Endothelial cell of umbilical vein (primary cell): ENCODE data around the gene RMND5A.

Experiments
- EZH2 ChIP-seq: IDR thresholded peaks from 2 replicates; pipeline ENCODE4 v1.6.1; 2012; ENCODE audit warnings: borderline replicate concordance, low read depth, mild to moderate bottlenecking, moderate library complexity, low read length, inconsistent platforms; ENCODE audit not compliant: severe bottlenecking
- FOS ChIP-seq: IDR thresholded peaks from 2 replicates; pipeline ENCODE4 v1.6.1; 2011; ENCODE audit warnings: mild to moderate bottlenecking, low read length, moderate library complexity, borderline replicate concordance; ENCODE audit not compliant: insufficient read depth
- GATA2 ChIP-seq: IDR thresholded peaks from 2 replicates; pipeline ENCODE4 v1.7.0; 2011; ENCODE audit warnings: low read depth, mild to moderate bottlenecking, moderate library complexity, mixed read lengths, low read length; ENCODE audit not compliant: insufficient read length, insufficient read depth
- JUN ChIP-seq: IDR thresholded peaks from 2 replicates; pipeline ENCODE4 v1.6.1; 2011; ENCODE audit warnings: borderline replicate concordance, low read depth; ENCODE audit not compliant: insufficient read length, insufficient read depth
- MYC ChIP-seq: IDR thresholded peaks from one replicate; pipeline ENCODE4 v1.6.1; 2011; ENCODE audit warnings: mild to moderate bottlenecking, low read depth, low read length
- POLR2A ChIP-seq: IDR thresholded peaks from 2 replicates; pipeline ENCODE4 v1.6.1; 2012; ENCODE audit warnings: low read depth, mild to moderate bottlenecking, control low read depth, low read length
- POLR2AphosphoS5 ChIP-seq: IDR thresholded peaks from 2 replicates; pipeline ENCODE4 v1.6.1; 2012; ENCODE audit warnings: low read depth, mild to moderate bottlenecking, control low read depth, low read length, moderate library complexity; ENCODE audit not compliant: insufficient read depth
- TF ChIP-seq, protein P1 (sequence below), 2 donors: IDR thresholded peaks; 1 replicate in 1 of 2; 2 replicates in 1 of 2; pipeline ENCODE4 v1.5.1; 2011; ENCODE audit warnings: low read length in 2 of 2, mild to moderate bottlenecking in 2 of 2, moderate library complexity in 2 of 2, control low read depth in 1 of 2, inconsistent platforms in 1 of 2, low read depth in 1 of 2; ENCODE audit not compliant: insufficient read depth in 1 of 2; ENCODE audit errors: extremely low read depth in 1 of 2
- TF ChIP-seq, protein P2 (sequence below): IDR thresholded peaks from 2 replicates; pipeline ENCODE4 v1.6.1; 2011; ENCODE audit not compliant: insufficient read depth, insufficient read length

DNA sequence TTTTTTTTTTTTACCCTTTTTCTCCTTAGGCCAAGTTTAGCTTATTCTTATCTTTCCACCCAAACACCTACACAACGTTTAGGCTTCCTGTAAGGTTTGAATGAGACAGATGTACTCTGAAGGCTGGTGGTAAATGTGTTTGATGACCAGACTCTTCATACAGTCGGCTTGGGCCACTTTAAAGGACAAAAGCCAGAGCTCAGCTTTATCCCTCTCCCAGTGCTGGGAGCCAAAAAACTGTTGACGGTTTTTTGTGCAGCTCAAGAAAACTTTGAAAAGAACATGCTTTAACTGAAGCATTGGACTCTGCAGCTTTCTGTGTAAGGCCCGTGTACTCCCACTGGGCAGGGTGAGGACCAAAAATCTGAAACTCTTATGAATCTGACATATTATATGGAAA is 55.2 kb downstream of the RMND5A start:
- TF ChIP-seq POLR2AphosphoS5 (no peak), GATA2 (no peak), FOS (no peak), MYC (no peak), POLR2A (no peak), JUN (no peak), EZH2 (no peak)
- TF ChIP-seq, protein P1, sequence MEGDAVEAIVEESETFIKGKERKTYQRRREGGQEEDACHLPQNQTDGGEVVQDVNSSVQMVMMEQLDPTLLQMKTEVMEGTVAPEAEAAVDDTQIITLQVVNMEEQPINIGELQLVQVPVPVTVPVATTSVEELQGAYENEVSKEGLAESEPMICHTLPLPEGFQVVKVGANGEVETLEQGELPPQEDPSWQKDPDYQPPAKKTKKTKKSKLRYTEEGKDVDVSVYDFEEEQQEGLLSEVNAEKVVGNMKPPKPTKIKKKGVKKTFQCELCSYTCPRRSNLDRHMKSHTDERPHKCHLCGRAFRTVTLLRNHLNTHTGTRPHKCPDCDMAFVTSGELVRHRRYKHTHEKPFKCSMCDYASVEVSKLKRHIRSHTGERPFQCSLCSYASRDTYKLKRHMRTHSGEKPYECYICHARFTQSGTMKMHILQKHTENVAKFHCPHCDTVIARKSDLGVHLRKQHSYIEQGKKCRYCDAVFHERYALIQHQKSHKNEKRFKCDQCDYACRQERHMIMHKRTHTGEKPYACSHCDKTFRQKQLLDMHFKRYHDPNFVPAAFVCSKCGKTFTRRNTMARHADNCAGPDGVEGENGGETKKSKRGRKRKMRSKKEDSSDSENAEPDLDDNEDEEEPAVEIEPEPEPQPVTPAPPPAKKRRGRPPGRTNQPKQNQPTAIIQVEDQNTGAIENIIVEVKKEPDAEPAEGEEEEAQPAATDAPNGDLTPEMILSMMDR (IDR thresholded peaks at IDR 0.05; ENCODE audit: extremely low read depth in 1 of 2, insufficient read depth in 1 of 2, low read depth in 1 of 2, low read length in 2 of 2): no peak
- TF ChIP-seq, protein P2, sequence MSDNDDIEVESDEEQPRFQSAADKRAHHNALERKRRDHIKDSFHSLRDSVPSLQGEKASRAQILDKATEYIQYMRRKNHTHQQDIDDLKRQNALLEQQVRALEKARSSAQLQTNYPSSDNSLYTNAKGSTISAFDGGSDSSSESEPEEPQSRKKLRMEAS: no peak
